Measurements from ENCODE around the gene ZNF81. TPM values are rescaled to one million over a fixed set of nuclear protein-coding genes. Genes with fewer than 3 reads are reported as not detected.

ZNF81 gene
- total RNA-seq, 1 donor from 2014 or later = 19.4 TPM

GRCh38 chrX:47898024-47898423, 61.3 kb downstream of the ZNF81 start:
- Mint-ChIP-seq H3K4me3 (ENCODE audit: unreplicated experiment) (no peak overlapping the region), H3K27me3 (ENCODE audit: unreplicated experiment) (peaks cover 2% of the 10 kb centered on the region), H3K36me3 (ENCODE audit: unreplicated experiment) (peaks cover 6% of the 10 kb centered on the region), H3K4me1 (ENCODE audit: low read depth, unreplicated experiment) (no peaks in the 10 kb centered on the region), H3K27ac (ENCODE audit: unreplicated experiment) (no peak overlapping the region), H3K9me3 (ENCODE audit: unreplicated experiment) (peaks cover 2% of the 10 kb centered on the region)
- TF ChIP-seq, protein P1, sequence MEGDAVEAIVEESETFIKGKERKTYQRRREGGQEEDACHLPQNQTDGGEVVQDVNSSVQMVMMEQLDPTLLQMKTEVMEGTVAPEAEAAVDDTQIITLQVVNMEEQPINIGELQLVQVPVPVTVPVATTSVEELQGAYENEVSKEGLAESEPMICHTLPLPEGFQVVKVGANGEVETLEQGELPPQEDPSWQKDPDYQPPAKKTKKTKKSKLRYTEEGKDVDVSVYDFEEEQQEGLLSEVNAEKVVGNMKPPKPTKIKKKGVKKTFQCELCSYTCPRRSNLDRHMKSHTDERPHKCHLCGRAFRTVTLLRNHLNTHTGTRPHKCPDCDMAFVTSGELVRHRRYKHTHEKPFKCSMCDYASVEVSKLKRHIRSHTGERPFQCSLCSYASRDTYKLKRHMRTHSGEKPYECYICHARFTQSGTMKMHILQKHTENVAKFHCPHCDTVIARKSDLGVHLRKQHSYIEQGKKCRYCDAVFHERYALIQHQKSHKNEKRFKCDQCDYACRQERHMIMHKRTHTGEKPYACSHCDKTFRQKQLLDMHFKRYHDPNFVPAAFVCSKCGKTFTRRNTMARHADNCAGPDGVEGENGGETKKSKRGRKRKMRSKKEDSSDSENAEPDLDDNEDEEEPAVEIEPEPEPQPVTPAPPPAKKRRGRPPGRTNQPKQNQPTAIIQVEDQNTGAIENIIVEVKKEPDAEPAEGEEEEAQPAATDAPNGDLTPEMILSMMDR (IDR thresholded peaks at IDR 0.05; ENCODE audit: partially characterized antibody, unreplicated experiment) = no peak
- no peak for DNase-seq

GRCh38 chrX:47900833-47901232, 64.1 kb downstream of the ZNF81 start:
- H3K9me3 Mint-ChIP-seq (ENCODE audit: unreplicated experiment) = peaks cover 2% of the 10 kb centered on the region
- no peaks in the 10 kb centered on the region for H3K27me3 Mint-ChIP-seq (ENCODE audit: unreplicated experiment)
- DNase-seq = no peak
- TF ChIP-seq, protein P1 (IDR thresholded peaks at IDR 0.05; ENCODE audit: partially characterized antibody, unreplicated experiment) = no peak
- H3K36me3 Mint-ChIP-seq (ENCODE audit: unreplicated experiment) = no peaks in the 10 kb centered on the region
- no peak overlapping the region for H3K4me3 Mint-ChIP-seq (ENCODE audit: unreplicated experiment)
- H3K4me1 Mint-ChIP-seq (ENCODE audit: low read depth, unreplicated experiment) = no peaks in the 10 kb centered on the region
- H3K27ac Mint-ChIP-seq (ENCODE audit: unreplicated experiment) = no peak overlapping the region

DNA sequence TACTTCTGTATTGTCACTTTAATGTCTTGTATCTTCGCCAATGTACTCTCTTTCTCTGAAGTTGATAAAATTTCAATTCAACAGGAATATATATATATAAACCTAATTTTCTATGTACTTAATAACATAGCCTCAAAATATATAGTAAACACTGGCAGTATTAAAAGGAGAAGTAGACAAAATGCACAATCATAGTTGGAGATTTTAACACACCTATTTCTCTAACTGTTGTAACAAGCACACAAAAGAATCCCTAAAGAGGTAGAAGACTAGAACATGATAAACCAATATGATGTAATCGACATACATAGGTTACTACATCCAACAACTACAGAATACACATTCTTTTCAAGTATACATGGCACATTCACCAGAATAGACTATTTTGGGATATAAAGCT, 65.5 kb downstream of the ZNF81 start:
- DNase-seq = no peak
- TF ChIP-seq, protein P1 (IDR thresholded peaks at IDR 0.05; ENCODE audit: partially characterized antibody, unreplicated experiment) = no peak
- Mint-ChIP-seq H3K9me3 (ENCODE audit: unreplicated experiment) (peaks cover 2% of the 10 kb centered on the region), H3K36me3 (ENCODE audit: unreplicated experiment) (no peaks in the 10 kb centered on the region), H3K27me3 (ENCODE audit: unreplicated experiment) (no peaks in the 10 kb centered on the region), H3K4me3 (ENCODE audit: unreplicated experiment) (no peak overlapping the region), H3K4me1 (ENCODE audit: low read depth, unreplicated experiment) (no peaks in the 10 kb centered on the region), H3K27ac (ENCODE audit: unreplicated experiment) (no peak overlapping the region)

DNA sequence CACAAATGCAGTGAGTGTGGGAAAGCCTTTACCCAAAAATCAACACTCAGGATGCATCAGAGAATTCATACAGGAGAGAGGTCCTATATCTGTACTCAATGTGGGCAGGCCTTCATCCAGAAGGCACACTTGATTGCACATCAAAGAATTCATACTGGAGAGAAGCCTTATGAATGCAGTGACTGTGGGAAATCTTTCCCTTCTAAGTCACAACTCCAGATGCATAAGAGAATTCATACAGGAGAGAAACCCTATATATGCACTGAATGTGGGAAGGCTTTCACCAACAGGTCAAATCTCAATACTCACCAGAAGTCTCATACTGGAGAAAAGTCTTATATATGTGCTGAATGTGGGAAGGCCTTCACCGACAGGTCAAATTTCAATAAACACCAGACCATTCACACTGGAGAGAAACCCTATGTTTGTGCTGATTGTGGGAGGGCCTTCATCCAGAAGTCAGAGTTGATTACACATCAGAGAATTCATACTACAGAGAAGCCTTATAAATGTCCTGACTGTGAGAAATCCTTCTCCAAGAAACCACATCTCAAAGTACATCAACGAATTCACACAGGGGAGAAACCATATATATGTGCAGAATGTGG, 79.3 kb downstream of the ZNF81 start:
- TF ChIP-seq, protein P1 (IDR thresholded peaks at IDR 0.05; ENCODE audit: partially characterized antibody, unreplicated experiment) = no peak
- Mint-ChIP-seq H3K4me1 (ENCODE audit: low read depth, unreplicated experiment) (no peaks in the 10 kb centered on the region), H3K27me3 (ENCODE audit: unreplicated experiment) (no peaks in the 10 kb centered on the region), H3K9me3 (ENCODE audit: unreplicated experiment) (peaks cover 2% of the 10 kb centered on the region), H3K27ac (ENCODE audit: unreplicated experiment) (no peak overlapping the region), H3K36me3 (ENCODE audit: unreplicated experiment) (peaks cover 21% of the 10 kb centered on the region), H3K4me3 (ENCODE audit: unreplicated experiment) (no peak overlapping the region)
- no peak for DNase-seq

- Mint-ChIP-seq H3K36me3 (ENCODE audit: unreplicated experiment) (peaks cover 21% of the 10 kb centered on the region), H3K9me3 (ENCODE audit: unreplicated experiment) (peaks cover 2% of the 10 kb centered on the region), H3K4me1 (ENCODE audit: low read depth, unreplicated experiment) (no peaks in the 10 kb centered on the region), H3K27me3 (ENCODE audit: unreplicated experiment) (no peaks in the 10 kb centered on the region), H3K27ac (ENCODE audit: unreplicated experiment) (no peak overlapping the region), H3K4me3 (ENCODE audit: unreplicated experiment) (no peak overlapping the region)
- DNase-seq = no peak
- TF ChIP-seq, protein P1 (IDR thresholded peaks at IDR 0.05; ENCODE audit: partially characterized antibody, unreplicated experiment) = no peak
Observed at GRCh38 chrX:47918274-47918673, 81.6 kb downstream of the ZNF81 start.

All from glutamatergic neuron (in vitro differentiated cells).